Spleen (tissue), 11 donors: ENCODE data around the gene ST6GAL2. TPM values are rescaled to one million over a fixed set of nuclear protein-coding genes. Genes with fewer than 3 reads are reported as not detected.

ENCODE experiments used
- DNase-seq: peaks from one replicate; pipeline ENCODE4 v3.0.0-alpha.2; 2020
- H3K27ac ChIP-seq, 8 donors: fragments of 200-600 bp; sonication (generic) in 7 of 8; 1 replicate in 4 of 8; 2 replicates in 4 of 8; pipeline versions ENCODE4 v1.5.0 to v1.8.0; 2016 to 2021; ENCODE audit warnings: inconsistent platforms in 4 of 8, mild to moderate bottlenecking in 4 of 8, moderate library complexity in 1 of 8
- H3K27me3 ChIP-seq, 7 donors: fragments of 200-600 bp; sonication (generic) in 6 of 7; replicated peaks in 1 of 7; 1 replicate in 4 of 7; 2 replicates in 3 of 7; pipeline versions ENCODE4 v1.5.0 to v1.8.0; 2016 to 2021; ENCODE audit warnings: inconsistent platforms in 3 of 7, mild to moderate bottlenecking in 1 of 7
- H3K36me3 ChIP-seq, 6 donors: fragments of 200-600 bp; sonication (generic) in 5 of 6; 1 replicate in 4 of 6; 2 replicates in 2 of 6; pipeline versions ENCODE4 v1.5.0 to v1.8.0; 2016 to 2021; ENCODE audit warnings: inconsistent platforms in 2 of 6
- H3K4me1 ChIP-seq, 6 donors: fragments of 200-600 bp; sonication (generic) in 5 of 6; 1 replicate in 3 of 6; 2 replicates in 3 of 6; pipeline versions ENCODE4 v1.5.0 to v1.8.0; 2016 to 2021; ENCODE audit warnings: inconsistent platforms in 3 of 6
- H3K4me3 ChIP-seq, 8 donors: fragments of 200-600 bp; sonication (generic) in 7 of 8; 1 replicate in 4 of 8; 2 replicates in 4 of 8; pipeline versions ENCODE4 v1.5.0 to v1.8.0; 2016 to 2021; ENCODE audit warnings: inconsistent platforms in 4 of 8, mild to moderate bottlenecking in 4 of 8, moderate library complexity in 2 of 8
- H3K9me3 ChIP-seq, 8 donors: fragments of 200-600 bp; sonication (generic) in 7 of 8; 1 replicate in 4 of 8; 2 replicates in 4 of 8; pipeline versions ENCODE4 v1.5.0 to v1.8.0; 2016 to 2021; ENCODE audit warnings: inconsistent platforms in 4 of 8
- CTCF ChIP-seq, 11 experiments: fragments of 200-600 bp in 7 of 11; fragments of 450-650 bp in 4 of 11; sonication (generic) in 4 of 11; IDR thresholded peaks in 8 of 11; conservative IDR thresholded peaks in 3 of 11; 1 replicate in 7 of 11; 2 replicates in 4 of 11; pipeline versions ENCODE4 v1.4.0 to v1.8.0; 2016 to 2021; ENCODE audit warnings: antibody characterized with exemption in 11 of 11, inconsistent platforms in 4 of 11, mild to moderate bottlenecking in 1 of 11
- POLR2A ChIP-seq, 3 donors: fragments of 450-650 bp; IDR thresholded peaks; one replicate each; pipeline ENCODE4 v1.5.1; 2017; ENCODE audit warnings: antibody characterized with exemption in 3 of 3, mild to moderate bottlenecking in 1 of 3
- POLR2AphosphoS5 ChIP-seq, 3 donors: sonication (generic); formaldehyde crosslinking; IDR thresholded peaks; one replicate each; pipeline ENCODE4 v1.5.1; 2017; ENCODE audit warnings: antibody characterized with exemption in 3 of 3
- WGBS, 5 donors: extraction: QIAGEN DNeasy Blood & Tissue Kit in 3 of 5; methylation state at CpG; one replicate each; pipeline versions ENCODE4 v1.1.5 to v1.1.7; 2013 to 2018; 5-methylcytosine and 5-hydroxymethylcytosine counted together
- intact Hi-C: fragments of 100-400 bp; cut with DNase I; formaldehyde crosslinking; loops from one replicate; pipeline ENCODE4 v1.15.0; 2023; ENCODE audit warnings: low total_unique reads
- polyA plus RNA-seq, 3 donors: library from polyadenylated mRNA; stranded (reverse); fragments of 200-250 nt; gene quantifications; one replicate each; pipeline ENCODE4 v1.2.1, GENCODE V29; 2013
- total RNA-seq, 7 donors: library from RNA; depleted of rRNA in 3 of 7; stranded (reverse); fragments of >200 nt in 3 of 7; fragmentation: NEBNext Ultra II Directional in 4 of 7; extraction: Animal tissue kit (Norgen Biotek cat#: 25700) in 4 of 7; gene quantifications; one replicate each; pipeline versions ENCODE4 v1.1.0 to v1.2.1, GENCODE V29; 2016 to 2021
- donor health status: healthy with polysubstance abuse.
- donor health status: DM: no; HTN: no; CAD: no; lungs with moderate emphysema.
- donor health status: DM: no; HTN: no; CAD: no.
- donor health status: Bipolar disorder and iron deficiency.
- donor health status: healthy.
- donor health status: DM: no; HTN: no; CAD: no.
- donor health status: DM: yes; HTN: yes; CAD: no.

The ST6GAL2 gene
- total and polyA plus RNA-seq, 10 donors: under 0.01 to 0.13 (median 0.03) TPM; not detected in 5

GRCh38 chr2:106812841-106813240 lies 73.1 kb downstream of the ST6GAL2 start:
- no peak overlapping the region for H3K4me3 ChIP-seq
- DNase-seq: no peak
- H3K27me3 ChIP-seq: peaks cover 0 to 22% (median 0%) of the 10 kb centered on the region in 7 donors
- peaks cover 0 to 4% (median 0%) of the 10 kb centered on the region in 8 donors for H3K9me3 ChIP-seq
- intact Hi-C loops: no loop called here
- H3K4me1 ChIP-seq: no peaks in the 10 kb centered on the region
- H3K27ac ChIP-seq: no peak overlapping the region
- TF ChIP-seq POLR2A (IDR thresholded peaks at IDR 0.05) (no peak), POLR2AphosphoS5 (IDR thresholded peaks at IDR 0.05) (no peak), CTCF (IDR thresholded peaks at IDR 0.05 in 8 of 11, conservative IDR thresholded peaks at IDR 0.05 in 3 of 11) (no peak)
- 78 to 90% (median 88%) methylated on average over 5 of the region's 5 CpGs for WGBS, 5 donors
- H3K36me3 ChIP-seq: no peaks in the 10 kb centered on the region

GRCh38 chr2:106812383-106812782 lies 73.6 kb downstream of the ST6GAL2 start:
- TF ChIP-seq POLR2A (IDR thresholded peaks at IDR 0.05) (no peak), POLR2AphosphoS5 (IDR thresholded peaks at IDR 0.05) (no peak), CTCF (IDR thresholded peaks at IDR 0.05 in 8 of 11, conservative IDR thresholded peaks at IDR 0.05 in 3 of 11) (no peak)
- Histone ChIP-seq H3K4me1 (no peaks in the 10 kb centered on the region), H3K9me3 (peaks cover 0 to 4% (median 0%) of the 10 kb centered on the region in 8 donors), H3K27ac (no peak overlapping the region), H3K36me3 (no peaks in the 10 kb centered on the region), H3K4me3 (no peak overlapping the region), H3K27me3 (peaks cover 0 to 18% (median 0%) of the 10 kb centered on the region in 7 donors)
- intact Hi-C loops: no loop called here
- DNase-seq: no peak
- 81 to 96% (median 93%) methylated on average over 4 of the region's 4 CpGs for WGBS, 5 donors

- intact Hi-C loops: no loop called here
- Histone ChIP-seq H3K9me3 (no peaks in the 10 kb centered on the region), H3K27ac (no peak overlapping the region), H3K4me3 (no peak overlapping the region), H3K27me3 (peaks cover 0 to 18% (median 0%) of the 10 kb centered on the region in 7 donors), H3K36me3 (no peaks in the 10 kb centered on the region), H3K4me1 (no peaks in the 10 kb centered on the region)
- no peak for TF ChIP-seq CTCF (IDR thresholded peaks at IDR 0.05 in 8 of 11, conservative IDR thresholded peaks at IDR 0.05 in 3 of 11)
- DNase-seq: no peak
- WGBS, 5 donors: 73 to 87% (median 77%) methylated on average over 2 of the region's 2 CpGs
These were observed 80.3 kb downstream of the ST6GAL2 start for GRCh38 chr2:106805716-106806115.

- 47 to 55% (median 51%) methylated on average over 1 of the region's 1 CpG for WGBS, 5 donors
These were observed 81.8 kb downstream of the ST6GAL2 start for GRCh38 chr2:106804161-106804560.

More at GRCh38 chr2:106804161-106804560, 81.8 kb downstream of the ST6GAL2 start:
- intact Hi-C loops: no loop called here
- Histone ChIP-seq H3K27ac (no peak overlapping the region), H3K36me3 (no peaks in the 10 kb centered on the region), H3K4me1 (no peaks in the 10 kb centered on the region), H3K27me3 (peaks cover 0 to 11% (median 0%) of the 10 kb centered on the region in 7 donors), H3K9me3 (no peaks in the 10 kb centered on the region), H3K4me3 (no peak overlapping the region)
- TF ChIP-seq POLR2A (IDR thresholded peaks at IDR 0.05) (no peak), CTCF (IDR thresholded peaks at IDR 0.05 in 8 of 11, conservative IDR thresholded peaks at IDR 0.05 in 3 of 11) (no peak), POLR2AphosphoS5 (IDR thresholded peaks at IDR 0.05) (no peak)
- no peak for DNase-seq
